HEK293 (cell line): Measurements from ENCODE around the gene ZMYM5.

Experiments
- YY1 ChIP-seq: fragments of 450-650 bp; formaldehyde crosslinking; IDR thresholded peaks from 2 replicates; pipeline ENCODE4 v1.5.1; 2018; ENCODE audit warnings: missing biosample characterization, missing genetic modification characterization
- ZFP3 ChIP-seq: fragments of 450-650 bp; formaldehyde crosslinking; IDR thresholded peaks from 2 replicates; pipeline ENCODE4 v1.5.1; 2016; ENCODE audit warnings: low read depth, missing biosample characterization, missing genetic modification characterization
- ZFP41 ChIP-seq: fragments of 450-650 bp; formaldehyde crosslinking; IDR thresholded peaks from 2 replicates; pipeline ENCODE4 v1.5.1; 2016; ENCODE audit warnings: missing biosample characterization, missing genetic modification characterization, borderline replicate concordance
- ZNF16 ChIP-seq: fragments of 450-650 bp; formaldehyde crosslinking; IDR thresholded peaks from 2 replicates; pipeline ENCODE4 v1.5.1; 2016; ENCODE audit warnings: low read depth, missing biosample characterization, missing genetic modification characterization
- ZNF211 ChIP-seq: fragments of 450-650 bp; formaldehyde crosslinking; IDR thresholded peaks from 2 replicates; pipeline ENCODE4 v1.5.1; 2016; ENCODE audit warnings: low read depth, missing biosample characterization, missing genetic modification characterization
- ZNF274 ChIP-seq, 2 experiments: fragments of 200-500 bp in 1 of 2; fragments of 450-650 bp in 1 of 2; sonication (Bioruptor generic) in 1 of 2; formaldehyde crosslinking in 1 of 2; IDR thresholded peaks; 2 replicates each; pipeline versions ENCODE4 v1.5.1 to v1.6.1; 2014 to 2016; ENCODE audit warnings: borderline replicate concordance in 1 of 2, inconsistent platforms in 1 of 2, low read length in 1 of 2, missing biosample characterization in 1 of 2, missing genetic modification characterization in 1 of 2
- TF ChIP-seq, protein P1 (sequence below): fragments of 450-650 bp; formaldehyde crosslinking; IDR thresholded peaks from 2 replicates; pipeline ENCODE4 v1.5.1; 2016; ENCODE audit warnings: missing biosample characterization, missing genetic modification characterization
- TF ChIP-seq, protein P2 (sequence below): fragments of 450-650 bp; formaldehyde crosslinking; IDR thresholded peaks from 2 replicates; pipeline ENCODE4 v1.5.1; 2016; ENCODE audit warnings: missing biosample characterization, missing genetic modification characterization
- TF ChIP-seq, protein P3 (sequence below): fragments of 450-650 bp; formaldehyde crosslinking; IDR thresholded peaks from 2 replicates; pipeline ENCODE4 v1.5.1; 2016; ENCODE audit warnings: missing biosample characterization, missing genetic modification characterization

DNA sequence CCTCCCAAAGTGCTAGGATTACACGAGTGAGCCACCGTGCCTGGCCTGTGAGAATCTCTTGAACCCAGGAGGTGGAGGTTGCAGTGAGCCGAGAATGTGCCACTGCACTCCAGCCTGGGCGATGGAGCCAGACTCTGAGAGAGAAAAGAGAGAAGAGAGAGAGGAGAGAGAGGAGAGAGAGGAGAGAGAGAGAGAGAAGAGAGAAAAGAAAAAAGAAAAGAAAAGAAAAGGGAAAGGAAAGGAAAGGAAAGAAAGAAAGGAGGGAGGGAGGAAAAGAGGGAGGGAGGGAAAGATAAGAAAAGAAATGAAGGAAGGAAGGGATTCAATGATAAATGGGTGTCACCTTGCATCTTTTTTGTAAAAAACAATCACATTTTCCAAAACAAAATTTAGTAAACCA lies 57.7 kb downstream of the ZMYM5 start:
- no peak for TF ChIP-seq YY1
- TF ChIP-seq, protein P1, sequence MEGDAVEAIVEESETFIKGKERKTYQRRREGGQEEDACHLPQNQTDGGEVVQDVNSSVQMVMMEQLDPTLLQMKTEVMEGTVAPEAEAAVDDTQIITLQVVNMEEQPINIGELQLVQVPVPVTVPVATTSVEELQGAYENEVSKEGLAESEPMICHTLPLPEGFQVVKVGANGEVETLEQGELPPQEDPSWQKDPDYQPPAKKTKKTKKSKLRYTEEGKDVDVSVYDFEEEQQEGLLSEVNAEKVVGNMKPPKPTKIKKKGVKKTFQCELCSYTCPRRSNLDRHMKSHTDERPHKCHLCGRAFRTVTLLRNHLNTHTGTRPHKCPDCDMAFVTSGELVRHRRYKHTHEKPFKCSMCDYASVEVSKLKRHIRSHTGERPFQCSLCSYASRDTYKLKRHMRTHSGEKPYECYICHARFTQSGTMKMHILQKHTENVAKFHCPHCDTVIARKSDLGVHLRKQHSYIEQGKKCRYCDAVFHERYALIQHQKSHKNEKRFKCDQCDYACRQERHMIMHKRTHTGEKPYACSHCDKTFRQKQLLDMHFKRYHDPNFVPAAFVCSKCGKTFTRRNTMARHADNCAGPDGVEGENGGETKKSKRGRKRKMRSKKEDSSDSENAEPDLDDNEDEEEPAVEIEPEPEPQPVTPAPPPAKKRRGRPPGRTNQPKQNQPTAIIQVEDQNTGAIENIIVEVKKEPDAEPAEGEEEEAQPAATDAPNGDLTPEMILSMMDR = no peak
- no peak for TF ChIP-seq ZNF274 (IDR thresholded peaks at IDR 0.05; ENCODE audit: low read length)
- no peak for TF ChIP-seq ZNF274 (tag by site-specific recombination; IDR thresholded peaks at IDR 0.05; ENCODE audit: borderline replicate concordance)
- TF ChIP-seq ZFP3 (tag by site-specific recombination) = no peak
- TF ChIP-seq ZNF16 (tag by site-specific recombination) = no peak
- TF ChIP-seq, protein P2, sequence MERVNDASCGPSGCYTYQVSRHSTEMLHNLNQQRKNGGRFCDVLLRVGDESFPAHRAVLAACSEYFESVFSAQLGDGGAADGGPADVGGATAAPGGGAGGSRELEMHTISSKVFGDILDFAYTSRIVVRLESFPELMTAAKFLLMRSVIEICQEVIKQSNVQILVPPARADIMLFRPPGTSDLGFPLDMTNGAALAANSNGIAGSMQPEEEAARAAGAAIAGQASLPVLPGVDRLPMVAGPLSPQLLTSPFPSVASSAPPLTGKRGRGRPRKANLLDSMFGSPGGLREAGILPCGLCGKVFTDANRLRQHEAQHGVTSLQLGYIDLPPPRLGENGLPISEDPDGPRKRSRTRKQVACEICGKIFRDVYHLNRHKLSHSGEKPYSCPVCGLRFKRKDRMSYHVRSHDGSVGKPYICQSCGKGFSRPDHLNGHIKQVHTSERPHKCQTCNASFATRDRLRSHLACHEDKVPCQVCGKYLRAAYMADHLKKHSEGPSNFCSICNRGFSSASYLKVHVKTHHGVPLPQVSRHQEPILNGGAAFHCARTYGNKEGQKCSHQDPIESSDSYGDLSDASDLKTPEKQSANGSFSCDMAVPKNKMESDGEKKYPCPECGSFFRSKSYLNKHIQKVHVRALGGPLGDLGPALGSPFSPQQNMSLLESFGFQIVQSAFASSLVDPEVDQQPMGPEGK (tag by site-specific recombination) = no peak
- TF ChIP-seq ZFP41 (tag by site-specific recombination) = no peak
- no peak for TF ChIP-seq ZNF211 (tag by site-specific recombination)
- TF ChIP-seq, protein P3, sequence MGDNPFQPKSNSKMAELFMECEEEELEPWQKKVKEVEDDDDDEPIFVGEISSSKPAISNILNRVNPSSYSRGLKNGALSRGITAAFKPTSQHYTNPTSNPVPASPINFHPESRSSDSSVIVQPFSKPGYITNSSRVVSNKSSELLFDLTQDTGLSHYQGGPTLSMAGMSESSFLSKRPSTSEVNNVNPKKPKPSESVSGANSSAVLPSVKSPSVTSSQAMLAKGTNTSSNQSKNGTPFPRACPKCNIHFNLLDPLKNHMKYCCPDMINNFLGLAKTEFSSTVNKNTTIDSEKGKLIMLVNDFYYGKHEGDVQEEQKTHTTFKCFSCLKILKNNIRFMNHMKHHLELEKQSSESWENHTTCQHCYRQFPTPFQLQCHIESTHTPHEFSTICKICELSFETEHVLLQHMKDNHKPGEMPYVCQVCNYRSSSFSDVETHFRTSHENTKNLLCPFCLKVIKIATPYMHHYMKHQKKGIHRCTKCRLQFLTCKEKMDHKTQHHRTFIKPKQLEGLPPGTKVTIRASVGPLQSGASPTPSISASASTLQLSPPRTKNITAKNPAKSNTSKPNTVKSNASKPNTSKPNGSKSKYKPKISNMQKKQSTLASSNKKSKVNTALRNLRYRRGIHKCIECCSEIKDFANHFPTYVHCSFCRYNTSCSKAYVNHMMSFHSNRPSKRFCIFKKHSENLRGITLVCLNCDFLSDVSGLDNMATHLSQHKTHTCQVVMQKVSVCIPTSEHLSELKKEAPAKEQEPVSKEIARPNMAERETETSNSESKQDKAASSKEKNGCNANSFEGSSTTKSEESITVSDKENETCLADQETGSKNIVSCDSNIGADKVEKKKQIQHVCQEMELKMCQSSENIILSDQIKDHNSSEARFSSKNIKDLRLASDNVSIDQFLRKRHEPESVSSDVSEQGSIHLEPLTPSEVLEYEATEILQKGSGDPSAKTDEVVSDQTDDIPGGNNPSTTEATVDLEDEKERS (tag by site-specific recombination) = no peak
